CMK (cell line): Measurements from ENCODE around the gene PADI1.

Experiments used
- DNase-seq: peaks from one replicate; pipeline ENCODE4 v3.0.0-alpha.2; 2010; ENCODE audit warnings: low read depth

Gene PADI1

DNA sequence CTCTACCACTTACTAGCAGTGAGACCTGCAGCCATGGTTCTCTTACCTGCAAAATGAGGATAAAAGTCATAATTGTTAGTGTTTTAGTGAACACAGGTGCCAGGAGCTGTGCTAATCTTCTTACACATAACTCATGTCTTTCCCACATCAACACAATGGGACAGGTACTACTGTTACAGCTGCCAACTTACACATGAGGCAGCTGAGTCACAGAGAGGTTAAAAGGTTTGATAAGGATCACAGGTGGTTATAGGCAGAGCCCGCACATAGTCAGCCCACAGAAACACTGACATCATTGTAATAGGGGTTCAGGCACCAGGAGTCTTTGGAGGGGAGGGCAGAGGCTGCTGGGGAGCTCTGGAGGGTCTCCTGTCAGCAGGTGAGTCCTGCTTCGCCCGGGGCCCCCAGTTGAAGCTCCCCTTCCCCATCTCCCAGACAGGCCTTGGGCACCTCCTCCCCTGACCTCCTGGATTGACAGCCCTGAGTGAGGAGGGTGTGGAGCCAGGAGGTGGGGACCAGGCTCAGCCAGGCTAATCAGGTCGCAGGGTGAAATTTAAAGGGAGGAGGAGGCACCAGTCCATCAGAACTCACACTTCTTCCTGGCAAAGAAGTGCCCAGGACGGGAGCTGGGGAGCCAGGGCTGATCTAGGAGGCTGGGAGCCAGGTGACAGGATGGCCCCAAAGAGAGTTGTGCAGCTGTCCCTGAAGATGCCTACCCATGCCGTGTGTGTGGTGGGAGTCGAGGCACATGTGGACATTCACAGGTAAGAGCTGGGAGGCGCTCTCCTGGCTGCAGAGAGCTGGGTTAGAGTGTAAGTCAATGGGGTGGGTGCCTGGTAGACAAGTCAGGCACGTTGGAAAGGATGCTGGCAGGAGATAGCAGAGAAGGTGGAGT is at the start of gene PADI1:
PADI1 (plus strand) TSS at position 583 of the 895 bp plus-strand sequence; CDS start at position 673, 90 bp downstream.
- DNase-seq, result no peak

DNA sequence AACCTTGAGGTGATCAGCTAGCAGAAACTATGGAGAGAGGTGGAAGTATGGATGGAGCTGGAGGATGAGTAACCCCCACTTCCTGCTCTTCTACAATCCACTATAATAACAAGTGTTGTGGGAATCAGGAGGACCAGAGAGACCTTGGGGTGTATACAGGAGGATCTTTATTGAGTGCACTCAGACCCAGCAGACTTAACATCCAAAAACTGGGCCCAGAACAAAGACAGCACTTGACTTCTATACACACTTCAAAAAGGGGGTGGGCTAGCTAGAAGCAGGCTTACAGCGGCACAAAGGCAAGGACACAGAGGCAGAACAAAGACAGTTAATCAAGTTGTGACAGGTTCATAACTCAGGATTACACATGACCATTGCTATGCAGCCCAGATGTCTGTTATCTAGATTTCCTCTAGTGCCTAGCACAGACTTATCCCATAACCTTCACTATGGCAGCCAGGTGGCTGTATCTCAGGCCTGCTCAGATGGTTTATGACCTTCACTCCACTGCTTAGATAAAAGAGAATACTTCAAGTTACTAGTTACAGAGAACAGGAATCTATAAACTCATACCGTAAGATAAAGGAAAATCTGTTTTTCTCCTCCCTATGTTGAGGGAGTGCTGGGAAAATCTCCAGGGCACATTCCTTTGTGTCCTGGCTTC is 49.5 kb upstream of the PADI1 start:
- no peak for DNase-seq

- DNase-seq, result no peak
These were observed 48.8 kb upstream of the PADI1 start for GRCh38 chr1:17156108-17156507.

DNA sequence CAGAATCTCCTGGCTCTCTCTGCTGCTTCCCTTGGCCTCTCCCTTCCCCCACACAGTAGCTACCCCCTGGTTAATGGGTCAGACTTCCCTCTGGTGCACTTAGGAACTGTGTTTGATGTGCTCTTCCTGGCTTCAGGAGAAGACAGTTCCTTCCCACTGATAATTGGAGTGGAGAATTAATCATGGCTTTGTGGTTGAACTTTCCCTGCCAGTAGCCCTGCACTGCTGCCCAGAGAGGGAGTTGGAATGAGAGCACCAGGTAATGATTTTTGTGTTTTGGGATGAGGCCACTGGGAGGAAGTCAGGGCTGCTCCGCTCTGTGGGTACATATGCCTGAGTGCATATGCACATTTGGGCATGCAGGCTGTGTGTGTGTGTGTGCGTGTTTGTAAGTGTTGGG is 46.0 kb upstream of the PADI1 start:
- no peak for DNase-seq

- DNase-seq, result peak; percentile 5
These were observed 43.7 kb upstream of the PADI1 start for GRCh38 chr1:17161137-17161740.

DNA sequence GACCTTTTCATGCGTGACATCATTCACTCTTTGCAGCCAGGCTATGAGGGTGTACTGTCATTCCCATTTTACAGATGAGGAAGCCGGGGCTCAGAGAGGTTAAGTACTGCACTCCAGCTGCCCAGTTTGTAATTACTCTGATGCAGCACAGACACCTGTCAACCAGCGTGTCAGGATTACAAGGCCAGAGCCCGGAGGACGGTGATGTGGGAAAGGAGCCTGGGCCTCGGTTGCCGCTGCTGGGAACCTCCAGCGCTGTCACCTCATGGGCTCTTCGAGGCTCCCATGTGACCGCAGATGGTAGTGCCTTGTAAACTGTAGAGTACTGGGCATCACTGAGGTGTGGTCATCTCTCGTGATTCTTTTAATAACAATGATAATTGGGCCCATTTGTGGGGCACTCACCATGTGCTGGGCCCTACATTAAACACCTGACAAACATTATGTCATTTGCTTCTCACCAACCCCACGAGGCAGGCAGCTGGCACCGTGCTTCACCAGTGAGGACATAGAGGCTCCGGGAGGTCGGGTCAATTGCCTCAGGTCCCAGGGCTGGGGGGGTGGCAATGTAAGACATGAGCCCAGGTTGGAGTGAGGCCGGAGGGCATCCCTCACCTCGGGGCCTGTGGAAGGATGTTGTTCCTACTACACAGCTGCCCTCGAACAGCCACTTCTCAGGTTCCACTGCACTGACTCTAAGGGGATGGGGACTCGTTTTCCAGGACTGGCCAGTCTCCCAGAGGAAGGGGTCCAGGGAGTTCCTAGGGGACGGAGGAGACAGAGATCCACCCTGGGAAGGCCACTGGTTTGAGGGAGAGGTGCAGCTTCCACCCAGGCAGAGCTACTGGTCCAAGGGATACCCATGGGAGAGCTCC is 42.8 kb upstream of the PADI1 start:
- DNase-seq, result no peak

GRCh38 chr1:17162941-17163340 is 42.0 kb upstream of the PADI1 start:
- no peak for DNase-seq

GRCh38 chr1:17163371-17163770 is 41.6 kb upstream of the PADI1 start:
- no peak for DNase-seq

- no peak for DNase-seq
These were observed 40.9 kb upstream of the PADI1 start for GRCh38 chr1:17163789-17164666.

- no peak for DNase-seq
These were observed 39.1 kb upstream of the PADI1 start for GRCh38 chr1:17165823-17166222.

- DNase-seq, result no peak
These were observed 37.7 kb upstream of the PADI1 start for GRCh38 chr1:17167041-17167785.

DNA sequence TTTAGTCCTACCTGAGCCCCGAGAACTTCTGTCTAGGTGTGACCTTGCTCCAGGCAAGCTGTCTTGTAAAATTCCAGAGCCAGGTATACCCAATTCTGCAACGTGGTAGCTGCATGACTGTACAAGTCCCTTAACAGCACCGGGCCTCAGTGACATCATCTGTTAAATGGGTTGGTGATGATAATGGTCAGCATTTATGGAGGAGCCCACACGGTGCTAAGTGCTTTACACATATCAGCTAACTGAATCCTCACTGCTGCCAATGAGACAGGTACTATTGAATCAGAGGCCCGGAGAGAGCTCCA is 37.2 kb upstream of the PADI1 start:
- DNase-seq, result no peak

- DNase-seq, result no peak
These were observed 36.6 kb upstream of the PADI1 start for GRCh38 chr1:17168091-17168876.

DNA sequence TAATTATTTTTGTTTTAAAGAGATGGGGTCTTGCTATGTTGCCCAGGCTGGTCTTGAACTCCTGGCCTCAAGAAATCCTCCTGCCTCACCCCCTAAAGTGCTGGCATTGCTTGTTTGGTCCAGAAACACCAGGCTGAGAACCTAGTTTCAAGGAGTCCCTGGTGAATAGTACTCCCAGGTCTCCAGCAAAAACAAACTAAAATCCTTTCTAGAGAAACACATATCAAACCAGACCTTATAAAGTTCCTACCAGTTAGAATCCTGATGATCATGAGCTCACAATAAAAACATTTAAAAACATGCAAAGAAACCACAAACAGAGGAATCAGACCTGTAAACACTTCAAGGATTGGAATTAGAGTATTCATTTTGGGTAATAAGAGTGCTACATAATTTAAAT is 34.4 kb upstream of the PADI1 start:
- DNase-seq, result no peak

DNA sequence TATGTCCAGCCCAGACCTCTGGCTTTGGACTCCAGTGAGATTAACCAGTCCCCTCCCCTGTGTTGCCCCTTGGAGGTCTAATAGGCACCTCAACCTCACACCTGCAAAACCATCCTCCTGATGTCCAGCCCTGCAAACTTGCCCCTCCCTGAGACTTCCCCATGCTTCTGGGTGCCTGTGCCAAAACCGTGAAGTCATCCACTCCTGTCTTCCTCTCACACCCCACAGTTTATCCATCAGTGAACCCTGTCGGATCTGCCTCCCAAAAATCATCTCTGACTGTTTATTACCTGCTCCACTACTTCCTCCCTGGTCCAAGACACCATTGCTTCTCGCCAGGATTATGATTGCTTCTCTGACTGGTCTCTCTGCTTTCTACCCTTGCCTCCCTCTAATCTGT is 31.7 kb upstream of the PADI1 start:
- DNase-seq, result no peak

- no peak for DNase-seq
These were observed 28.4 kb upstream of the PADI1 start for GRCh38 chr1:17176306-17177061.

GRCh38 chr1:17177651-17178050 is 27.3 kb upstream of the PADI1 start:
- no peak for DNase-seq

GRCh38 chr1:17181781-17182464 is 23.0 kb upstream of the PADI1 start:
- DNase-seq, result peak; percentile 27
